Measurements from ENCODE around the gene TEN1.

The TEN1 gene

GRCh38 chr17:76008630-76009425, 29.8 kb downstream of the TEN1 start:
- Histone ChIP-seq H3K4me3 (ENCODE audit: low read length) (no peak overlapping the region), H3K4me1 (ENCODE audit: insufficient read depth, low read length) (no peaks in the 10 kb centered on the region), H3K9ac (ENCODE audit: low read depth, low read length) (no peak overlapping the region), H3K27ac (ENCODE audit: low read depth, low read length) (no peak overlapping the region), H3K36me3 (ENCODE audit: insufficient read depth, low read length) (no peaks in the 10 kb centered on the region), H3K27me3 (ENCODE audit: insufficient read depth, low read length) (no peaks in the 10 kb centered on the region), H3K9me3 (ENCODE audit: insufficient read depth, low read depth, low read length) (no peaks in the 10 kb centered on the region)
- WGBS: 95% methylated on average over 56 of the region's 56 CpGs

- Histone ChIP-seq H3K36me3 (ENCODE audit: insufficient read depth, low read length) (no peaks in the 10 kb centered on the region), H3K9me3 (ENCODE audit: insufficient read depth, low read depth, low read length) (no peaks in the 10 kb centered on the region)
- WGBS: 94% methylated on average over 20 of the region's 20 CpGs
These were observed 30.4 kb downstream of the TEN1 start for GRCh38 chr17:76009447-76009846.

GRCh38 chr17:76009969-76010661, 31.1 kb downstream of the TEN1 start:
- Histone ChIP-seq H3K27me3 (ENCODE audit: insufficient read depth, low read length) (no peaks in the 10 kb centered on the region), H3K9me3 (ENCODE audit: insufficient read depth, low read depth, low read length) (no peaks in the 10 kb centered on the region), H3K9ac (ENCODE audit: low read depth, low read length) (no peak overlapping the region), H3K4me3 (ENCODE audit: low read length) (no peak overlapping the region), H3K27ac (ENCODE audit: low read depth, low read length) (no peak overlapping the region), H3K4me1 (ENCODE audit: insufficient read depth, low read length) (no peaks in the 10 kb centered on the region), H3K36me3 (ENCODE audit: insufficient read depth, low read length) (no peaks in the 10 kb centered on the region)
- WGBS: 93% methylated on average over 21 of the region's 21 CpGs

More at GRCh38 chr17:76009447-76009846, 30.4 kb downstream of the TEN1 start:
- no peak overlapping the region for H3K27ac ChIP-seq (ENCODE audit: low read depth, low read length)
- no peak overlapping the region for H3K4me3 ChIP-seq (ENCODE audit: low read length)
- H3K4me1 ChIP-seq (ENCODE audit: insufficient read depth, low read length): no peaks in the 10 kb centered on the region
- no peak overlapping the region for H3K9ac ChIP-seq (ENCODE audit: low read depth, low read length)
- H3K27me3 ChIP-seq (ENCODE audit: insufficient read depth, low read length): no peaks in the 10 kb centered on the region

GRCh38 chr17:76011951-76012350, 32.9 kb downstream of the TEN1 start:
- H3K4me3 ChIP-seq (ENCODE audit: low read length): no peak overlapping the region
- no peaks in the 10 kb centered on the region for H3K9me3 ChIP-seq (ENCODE audit: insufficient read depth, low read depth, low read length)
- H3K27ac ChIP-seq (ENCODE audit: low read depth, low read length): no peak overlapping the region
- no peak overlapping the region for H3K9ac ChIP-seq (ENCODE audit: low read depth, low read length)
- no peaks in the 10 kb centered on the region for H3K36me3 ChIP-seq (ENCODE audit: insufficient read depth, low read length)
- 90% methylated on average over 5 of the region's 5 CpGs for WGBS
- H3K4me1 ChIP-seq (ENCODE audit: insufficient read depth, low read length): no peaks in the 10 kb centered on the region
- no peaks in the 10 kb centered on the region for H3K27me3 ChIP-seq (ENCODE audit: insufficient read depth, low read length)

- WGBS: 88% methylated on average over 15 of the region's 15 CpGs
- Histone ChIP-seq H3K9ac (ENCODE audit: low read depth, low read length) (no peak overlapping the region), H3K4me1 (ENCODE audit: insufficient read depth, low read length) (no peaks in the 10 kb centered on the region), H3K4me3 (ENCODE audit: low read length) (no peak overlapping the region), H3K9me3 (ENCODE audit: insufficient read depth, low read depth, low read length) (no peaks in the 10 kb centered on the region), H3K27me3 (ENCODE audit: insufficient read depth, low read length) (no peaks in the 10 kb centered on the region), H3K27ac (ENCODE audit: low read depth, low read length) (no peak overlapping the region), H3K36me3 (ENCODE audit: insufficient read depth, low read length) (no peaks in the 10 kb centered on the region)
These were observed 34.4 kb downstream of the TEN1 start for GRCh38 chr17:76013377-76013932.

GRCh38 chr17:76014100-76014924, 35.3 kb downstream of the TEN1 start:
- Histone ChIP-seq H3K4me3 (ENCODE audit: low read length) (no peak overlapping the region), H3K27me3 (ENCODE audit: insufficient read depth, low read length) (no peaks in the 10 kb centered on the region), H3K36me3 (ENCODE audit: insufficient read depth, low read length) (no peaks in the 10 kb centered on the region), H3K9me3 (ENCODE audit: insufficient read depth, low read depth, low read length) (no peaks in the 10 kb centered on the region), H3K27ac (ENCODE audit: low read depth, low read length) (no peak overlapping the region), H3K9ac (ENCODE audit: low read depth, low read length) (no peak overlapping the region), H3K4me1 (ENCODE audit: insufficient read depth, low read length) (no peaks in the 10 kb centered on the region)
- WGBS: 43% methylated on average over 19 of the region's 19 CpGs

GRCh38 chr17:76014925-76015261, 35.9 kb downstream of the TEN1 start:
- Histone ChIP-seq H3K4me1 (ENCODE audit: insufficient read depth, low read length) (no peaks in the 10 kb centered on the region), H3K27ac (ENCODE audit: low read depth, low read length) (no peak overlapping the region), H3K36me3 (ENCODE audit: insufficient read depth, low read length) (no peaks in the 10 kb centered on the region), H3K9me3 (ENCODE audit: insufficient read depth, low read depth, low read length) (no peaks in the 10 kb centered on the region), H3K9ac (ENCODE audit: low read depth, low read length) (no peak overlapping the region), H3K27me3 (ENCODE audit: insufficient read depth, low read length) (no peaks in the 10 kb centered on the region), H3K4me3 (ENCODE audit: low read length) (no peak overlapping the region)
- WGBS: 91% methylated on average over 26 of the region's 26 CpGs

- H3K4me3 ChIP-seq (ENCODE audit: low read length): no peak overlapping the region
- H3K4me1 ChIP-seq (ENCODE audit: insufficient read depth, low read length): no peaks in the 10 kb centered on the region
- no peak overlapping the region for H3K9ac ChIP-seq (ENCODE audit: low read depth, low read length)
- H3K27me3 ChIP-seq (ENCODE audit: insufficient read depth, low read length): no peaks in the 10 kb centered on the region
- no peak overlapping the region for H3K27ac ChIP-seq (ENCODE audit: low read depth, low read length)
- 95% methylated on average over 21 of the region's 21 CpGs for WGBS
- no peaks in the 10 kb centered on the region for H3K36me3 ChIP-seq (ENCODE audit: insufficient read depth, low read length)
- H3K9me3 ChIP-seq (ENCODE audit: insufficient read depth, low read depth, low read length): no peaks in the 10 kb centered on the region
These were observed 38.7 kb downstream of the TEN1 start for GRCh38 chr17:76017481-76018339.

GRCh38 chr17:76018340-76018680, 39.3 kb downstream of the TEN1 start:
- WGBS: 86% methylated on average over 11 of the region's 11 CpGs

GRCh38 chr17:76018801-76019200, 39.8 kb downstream of the TEN1 start:
- Histone ChIP-seq H3K27ac (ENCODE audit: low read depth, low read length) (no peak overlapping the region), H3K4me1 (ENCODE audit: insufficient read depth, low read length) (no peaks in the 10 kb centered on the region), H3K27me3 (ENCODE audit: insufficient read depth, low read length) (no peaks in the 10 kb centered on the region), H3K9ac (ENCODE audit: low read depth, low read length) (no peak overlapping the region), H3K4me3 (ENCODE audit: low read length) (no peak overlapping the region), H3K36me3 (ENCODE audit: insufficient read depth, low read length) (no peaks in the 10 kb centered on the region), H3K9me3 (ENCODE audit: insufficient read depth, low read depth, low read length) (no peaks in the 10 kb centered on the region)
- WGBS: 89% methylated on average over 13 of the region's 13 CpGs

More at GRCh38 chr17:76018340-76018680, 39.3 kb downstream of the TEN1 start:
- Histone ChIP-seq H3K4me1 (ENCODE audit: insufficient read depth, low read length) (no peaks in the 10 kb centered on the region), H3K9me3 (ENCODE audit: insufficient read depth, low read depth, low read length) (no peaks in the 10 kb centered on the region), H3K4me3 (ENCODE audit: low read length) (no peak overlapping the region), H3K27ac (ENCODE audit: low read depth, low read length) (no peak overlapping the region), H3K36me3 (ENCODE audit: insufficient read depth, low read length) (no peaks in the 10 kb centered on the region), H3K27me3 (ENCODE audit: insufficient read depth, low read length) (no peaks in the 10 kb centered on the region), H3K9ac (ENCODE audit: low read depth, low read length) (no peak overlapping the region)
